ENCODE results near the gene HAPLN2.

Gene HAPLN2

DNA sequence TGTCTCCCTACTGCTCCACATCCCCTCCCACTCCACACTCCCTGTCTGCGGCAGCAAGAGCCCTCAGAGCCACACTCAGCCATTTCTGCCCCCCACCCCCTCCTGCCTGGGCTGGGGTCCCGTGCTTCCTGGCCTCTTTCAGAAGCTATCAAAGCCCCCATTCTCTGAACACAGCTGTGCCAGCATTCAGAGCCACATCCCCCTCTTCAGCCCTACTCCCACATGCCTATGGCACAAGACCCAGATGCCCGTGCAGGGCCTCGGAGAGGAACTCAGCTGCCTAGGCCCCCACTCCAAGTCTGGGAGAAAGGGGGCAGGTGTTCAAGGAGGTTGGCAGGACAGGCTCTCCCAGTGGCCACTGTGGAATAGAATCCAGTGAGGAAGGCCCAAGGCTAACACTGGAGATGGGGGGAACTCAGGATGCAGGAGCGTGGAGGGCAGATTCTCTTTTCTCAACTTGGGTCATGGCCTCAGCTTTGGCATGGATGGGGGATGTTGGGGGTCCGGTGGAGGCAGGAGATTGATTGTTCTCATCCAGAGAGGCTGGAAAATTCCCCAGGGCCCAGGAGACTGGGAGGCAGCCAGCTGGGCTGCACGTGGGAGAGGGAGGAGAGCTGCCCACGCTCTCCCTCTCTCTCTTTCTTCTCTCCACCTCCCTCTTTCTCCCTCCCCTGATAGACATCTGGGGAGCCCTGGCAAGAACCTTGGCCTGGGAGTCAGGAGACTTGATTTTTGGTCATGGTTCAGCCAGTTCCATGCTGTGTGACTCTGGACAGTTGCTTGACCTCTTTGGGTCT, 19.2 kb downstream of the HAPLN2 start:
- POLR2A ChIA-PET = no interaction called here
- Histone ChIP-seq H3K4me1 (ENCODE audit: control insufficient read depth, insufficient read depth, low read length) (no peaks in the 10 kb centered on the region), H3K9me3 (ENCODE audit: control insufficient read depth, insufficient read depth, low read depth, low read length) (no peaks in the 10 kb centered on the region), H3K4me3 (ENCODE audit: low read depth, low read length) (no peak overlapping the region), H3K36me3 (ENCODE audit: control insufficient read depth in 2 of 2, insufficient read depth in 1 of 2, low read length in 2 of 2) (no peaks in the 10 kb centered on the region), H3K27ac (ENCODE audit: extremely low read depth, low read depth, low read length) (no peak overlapping the region)
- CTCF ChIA-PET = interaction anchor here (0.9 to 7.1 kb wide), 3 partner anchors 12 to 20 kb away, joined by 3 to 79 read pairs (median 7); no protein-coding TSS in a partner anchor
- TF ChIP-seq EGR2 (tag by site-specific recombination; IDR thresholded peaks at IDR 0.05; ENCODE audit: low read depth) = peak; percentile 74; the same call in 1 of the 2 replicates
- TF ChIP-seq, protein P1, sequence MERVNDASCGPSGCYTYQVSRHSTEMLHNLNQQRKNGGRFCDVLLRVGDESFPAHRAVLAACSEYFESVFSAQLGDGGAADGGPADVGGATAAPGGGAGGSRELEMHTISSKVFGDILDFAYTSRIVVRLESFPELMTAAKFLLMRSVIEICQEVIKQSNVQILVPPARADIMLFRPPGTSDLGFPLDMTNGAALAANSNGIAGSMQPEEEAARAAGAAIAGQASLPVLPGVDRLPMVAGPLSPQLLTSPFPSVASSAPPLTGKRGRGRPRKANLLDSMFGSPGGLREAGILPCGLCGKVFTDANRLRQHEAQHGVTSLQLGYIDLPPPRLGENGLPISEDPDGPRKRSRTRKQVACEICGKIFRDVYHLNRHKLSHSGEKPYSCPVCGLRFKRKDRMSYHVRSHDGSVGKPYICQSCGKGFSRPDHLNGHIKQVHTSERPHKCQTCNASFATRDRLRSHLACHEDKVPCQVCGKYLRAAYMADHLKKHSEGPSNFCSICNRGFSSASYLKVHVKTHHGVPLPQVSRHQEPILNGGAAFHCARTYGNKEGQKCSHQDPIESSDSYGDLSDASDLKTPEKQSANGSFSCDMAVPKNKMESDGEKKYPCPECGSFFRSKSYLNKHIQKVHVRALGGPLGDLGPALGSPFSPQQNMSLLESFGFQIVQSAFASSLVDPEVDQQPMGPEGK (tag by site-specific recombination; IDR thresholded peaks at IDR 0.05) = no peak
- TF ChIP-seq OVOL3 (tag by site-specific recombination; IDR thresholded peaks at IDR 0.05) = no peak
- no peak for TF ChIP-seq ZBTB17 (tag by site-specific recombination; IDR thresholded peaks at IDR 0.05)
- TF ChIP-seq, protein P2, sequence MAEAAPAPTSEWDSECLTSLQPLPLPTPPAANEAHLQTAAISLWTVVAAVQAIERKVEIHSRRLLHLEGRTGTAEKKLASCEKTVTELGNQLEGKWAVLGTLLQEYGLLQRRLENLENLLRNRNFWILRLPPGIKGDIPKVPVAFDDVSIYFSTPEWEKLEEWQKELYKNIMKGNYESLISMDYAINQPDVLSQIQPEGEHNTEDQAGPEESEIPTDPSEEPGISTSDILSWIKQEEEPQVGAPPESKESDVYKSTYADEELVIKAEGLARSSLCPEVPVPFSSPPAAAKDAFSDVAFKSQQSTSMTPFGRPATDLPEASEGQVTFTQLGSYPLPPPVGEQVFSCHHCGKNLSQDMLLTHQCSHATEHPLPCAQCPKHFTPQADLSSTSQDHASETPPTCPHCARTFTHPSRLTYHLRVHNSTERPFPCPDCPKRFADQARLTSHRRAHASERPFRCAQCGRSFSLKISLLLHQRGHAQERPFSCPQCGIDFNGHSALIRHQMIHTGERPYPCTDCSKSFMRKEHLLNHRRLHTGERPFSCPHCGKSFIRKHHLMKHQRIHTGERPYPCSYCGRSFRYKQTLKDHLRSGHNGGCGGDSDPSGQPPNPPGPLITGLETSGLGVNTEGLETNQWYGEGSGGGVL (tag by site-specific recombination; IDR thresholded peaks at IDR 0.05) = peak; percentile 74
- no peak for TF ChIP-seq KLF16 (tag by site-specific recombination; IDR thresholded peaks at IDR 0.05)
- TF ChIP-seq ZNF776 (tag by site-specific recombination; IDR thresholded peaks at IDR 0.05; ENCODE audit: borderline replicate concordance) = no peak
- TF ChIP-seq, protein P3, sequence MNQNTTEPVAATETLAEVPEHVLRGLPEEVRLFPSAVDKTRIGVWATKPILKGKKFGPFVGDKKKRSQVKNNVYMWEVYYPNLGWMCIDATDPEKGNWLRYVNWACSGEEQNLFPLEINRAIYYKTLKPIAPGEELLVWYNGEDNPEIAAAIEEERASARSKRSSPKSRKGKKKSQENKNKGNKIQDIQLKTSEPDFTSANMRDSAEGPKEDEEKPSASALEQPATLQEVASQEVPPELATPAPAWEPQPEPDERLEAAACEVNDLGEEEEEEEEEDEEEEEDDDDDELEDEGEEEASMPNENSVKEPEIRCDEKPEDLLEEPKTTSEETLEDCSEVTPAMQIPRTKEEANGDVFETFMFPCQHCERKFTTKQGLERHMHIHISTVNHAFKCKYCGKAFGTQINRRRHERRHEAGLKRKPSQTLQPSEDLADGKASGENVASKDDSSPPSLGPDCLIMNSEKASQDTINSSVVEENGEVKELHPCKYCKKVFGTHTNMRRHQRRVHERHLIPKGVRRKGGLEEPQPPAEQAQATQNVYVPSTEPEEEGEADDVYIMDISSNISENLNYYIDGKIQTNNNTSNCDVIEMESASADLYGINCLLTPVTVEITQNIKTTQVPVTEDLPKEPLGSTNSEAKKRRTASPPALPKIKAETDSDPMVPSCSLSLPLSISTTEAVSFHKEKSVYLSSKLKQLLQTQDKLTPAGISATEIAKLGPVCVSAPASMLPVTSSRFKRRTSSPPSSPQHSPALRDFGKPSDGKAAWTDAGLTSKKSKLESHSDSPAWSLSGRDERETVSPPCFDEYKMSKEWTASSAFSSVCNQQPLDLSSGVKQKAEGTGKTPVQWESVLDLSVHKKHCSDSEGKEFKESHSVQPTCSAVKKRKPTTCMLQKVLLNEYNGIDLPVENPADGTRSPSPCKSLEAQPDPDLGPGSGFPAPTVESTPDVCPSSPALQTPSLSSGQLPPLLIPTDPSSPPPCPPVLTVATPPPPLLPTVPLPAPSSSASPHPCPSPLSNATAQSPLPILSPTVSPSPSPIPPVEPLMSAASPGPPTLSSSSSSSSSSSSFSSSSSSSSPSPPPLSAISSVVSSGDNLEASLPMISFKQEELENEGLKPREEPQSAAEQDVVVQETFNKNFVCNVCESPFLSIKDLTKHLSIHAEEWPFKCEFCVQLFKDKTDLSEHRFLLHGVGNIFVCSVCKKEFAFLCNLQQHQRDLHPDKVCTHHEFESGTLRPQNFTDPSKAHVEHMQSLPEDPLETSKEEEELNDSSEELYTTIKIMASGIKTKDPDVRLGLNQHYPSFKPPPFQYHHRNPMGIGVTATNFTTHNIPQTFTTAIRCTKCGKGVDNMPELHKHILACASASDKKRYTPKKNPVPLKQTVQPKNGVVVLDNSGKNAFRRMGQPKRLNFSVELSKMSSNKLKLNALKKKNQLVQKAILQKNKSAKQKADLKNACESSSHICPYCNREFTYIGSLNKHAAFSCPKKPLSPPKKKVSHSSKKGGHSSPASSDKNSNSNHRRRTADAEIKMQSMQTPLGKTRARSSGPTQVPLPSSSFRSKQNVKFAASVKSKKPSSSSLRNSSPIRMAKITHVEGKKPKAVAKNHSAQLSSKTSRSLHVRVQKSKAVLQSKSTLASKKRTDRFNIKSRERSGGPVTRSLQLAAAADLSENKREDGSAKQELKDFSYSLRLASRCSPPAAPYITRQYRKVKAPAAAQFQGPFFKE (tag by site-specific recombination; IDR thresholded peaks at IDR 0.05; ENCODE audit: borderline replicate concordance) = no peak
- no peak for TF ChIP-seq ZNF792 (tag by site-specific recombination; IDR thresholded peaks at IDR 0.05)
- TF ChIP-seq, protein P4, sequence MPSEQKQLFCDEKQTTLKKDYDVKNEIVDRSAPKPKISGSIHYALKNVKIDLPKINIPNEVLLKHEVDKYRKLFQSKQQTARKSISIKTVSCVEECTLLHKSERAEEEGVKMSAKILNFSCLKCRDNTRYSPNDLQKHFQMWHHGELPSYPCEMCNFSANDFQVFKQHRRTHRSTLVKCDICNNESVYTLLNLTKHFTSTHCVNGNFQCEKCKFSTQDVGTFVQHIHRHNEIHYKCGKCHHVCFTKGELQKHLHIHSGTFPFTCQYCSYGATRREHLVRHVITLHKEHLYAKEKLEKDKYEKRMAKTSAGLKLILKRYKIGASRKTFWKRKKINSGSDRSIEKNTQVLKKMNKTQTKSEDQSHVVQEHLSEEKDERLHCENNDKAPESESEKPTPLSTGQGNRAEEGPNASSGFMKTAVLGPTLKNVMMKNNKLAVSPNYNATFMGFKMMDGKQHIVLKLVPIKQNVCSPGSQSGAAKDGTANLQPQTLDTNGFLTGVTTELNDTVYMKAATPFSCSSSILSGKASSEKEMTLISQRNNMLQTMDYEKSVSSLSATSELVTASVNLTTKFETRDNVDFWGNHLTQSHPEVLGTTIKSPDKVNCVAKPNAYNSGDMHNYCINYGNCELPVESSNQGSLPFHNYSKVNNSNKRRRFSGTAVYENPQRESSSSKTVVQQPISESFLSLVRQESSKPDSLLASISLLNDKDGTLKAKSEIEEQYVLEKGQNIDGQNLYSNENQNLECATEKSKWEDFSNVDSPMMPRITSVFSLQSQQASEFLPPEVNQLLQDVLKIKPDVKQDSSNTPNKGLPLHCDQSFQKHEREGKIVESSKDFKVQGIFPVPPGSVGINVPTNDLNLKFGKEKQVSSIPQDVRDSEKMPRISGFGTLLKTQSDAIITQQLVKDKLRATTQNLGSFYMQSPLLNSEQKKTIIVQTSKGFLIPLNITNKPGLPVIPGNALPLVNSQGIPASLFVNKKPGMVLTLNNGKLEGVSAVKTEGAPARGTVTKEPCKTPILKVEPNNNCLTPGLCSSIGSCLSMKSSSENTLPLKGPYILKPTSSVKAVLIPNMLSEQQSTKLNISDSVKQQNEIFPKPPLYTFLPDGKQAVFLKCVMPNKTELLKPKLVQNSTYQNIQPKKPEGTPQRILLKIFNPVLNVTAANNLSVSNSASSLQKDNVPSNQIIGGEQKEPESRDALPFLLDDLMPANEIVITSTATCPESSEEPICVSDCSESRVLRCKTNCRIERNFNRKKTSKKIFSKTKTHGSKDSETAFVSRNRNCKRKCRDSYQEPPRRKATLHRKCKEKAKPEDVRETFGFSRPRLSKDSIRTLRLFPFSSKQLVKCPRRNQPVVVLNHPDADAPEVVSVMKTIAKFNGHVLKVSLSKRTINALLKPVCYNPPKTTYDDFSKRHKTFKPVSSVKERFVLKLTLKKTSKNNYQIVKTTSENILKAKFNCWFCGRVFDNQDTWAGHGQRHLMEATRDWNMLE (tag by site-specific recombination; conservative IDR thresholded peaks at IDR 0.05; ENCODE audit: low read depth) = no peak
- no peak for TF ChIP-seq ZIC2 (tag by site-specific recombination; IDR thresholded peaks at IDR 0.05)
- no peak for TF ChIP-seq ZBTB20 (tag by site-specific recombination; IDR thresholded peaks at IDR 0.05)
- no peak for TF ChIP-seq ZNF701 (tag by site-specific recombination; IDR thresholded peaks at IDR 0.05)
- no peak for TF ChIP-seq KLF7 (tag by site-specific recombination; IDR thresholded peaks at IDR 0.05; ENCODE audit: borderline replicate concordance)
- no peak for TF ChIP-seq IKZF3 (tag by site-specific recombination; IDR thresholded peaks at IDR 0.05)
- peak; percentile 28; the same call in 1 of the 2 replicates for TF ChIP-seq ZNF366 (tag by site-specific recombination; conservative IDR thresholded peaks at IDR 0.05)
- TF ChIP-seq, protein P5, sequence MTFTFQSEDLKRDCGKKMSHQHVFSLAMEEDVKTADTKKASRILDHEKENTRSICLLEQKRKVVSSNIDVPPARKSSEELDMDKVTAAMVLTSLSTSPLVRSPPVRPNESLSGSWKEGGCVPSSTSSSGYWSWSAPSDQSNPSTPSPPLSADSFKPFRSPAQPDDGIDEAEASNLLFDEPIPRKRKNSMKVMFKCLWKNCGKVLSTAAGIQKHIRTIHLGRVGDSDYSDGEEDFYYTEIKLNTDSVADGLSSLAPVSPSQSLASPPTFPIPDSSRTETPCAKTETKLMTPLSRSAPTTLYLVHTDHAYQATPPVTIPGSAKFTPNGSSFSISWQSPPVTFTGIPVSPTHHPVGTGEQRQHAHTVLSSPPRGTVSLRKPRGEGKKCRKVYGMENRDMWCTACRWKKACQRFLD (tag by site-specific recombination; IDR thresholded peaks at IDR 0.05) = no peak
- TF ChIP-seq ZFHX2 (tag by site-specific recombination; conservative IDR thresholded peaks at IDR 0.05) = peak; percentile 80
- no peak for TF ChIP-seq ZNF76 (tag by site-specific recombination; IDR thresholded peaks at IDR 0.05; ENCODE audit: borderline replicate concordance, low read depth)
- TF ChIP-seq ZNF600 (tag by site-specific recombination; IDR thresholded peaks at IDR 0.05) = no peak
- TF ChIP-seq ZNF223 (tag by site-specific recombination; IDR thresholded peaks at IDR 0.05) = no peak
